Mesenchymal stem cell (in vitro differentiated cells and primary cell): Measurements from ENCODE around the gene DTNB.
A peak's percentile ranks its signal among the peaks of the same experiment; 100 is the strongest.

Experiments used
- DNase-seq: peaks from one replicate; pipeline ENCODE4 v3.0.0-alpha.2; 2013
- H2AFZ ChIP-seq: one replicate; pipeline ENCODE4 v1.6.1; 2013; ENCODE audit warnings: low read depth, mild to moderate bottlenecking, control low read depth, inconsistent platforms, low read length, moderate library complexity
- H2AK5ac ChIP-seq: 2 replicates; pipeline ENCODE4 v1.6.1; 2013; ENCODE audit warnings: low read length, moderate library complexity, mild to moderate bottlenecking, inconsistent platforms; ENCODE audit not compliant: severe bottlenecking
- H2BK120ac ChIP-seq: one replicate; pipeline ENCODE4 v1.6.1; 2013; ENCODE audit warnings: low read depth, mild to moderate bottlenecking, inconsistent platforms, low read length, moderate library complexity
- H2BK12ac ChIP-seq, 2 experiments: one replicate each; pipeline ENCODE4 v1.6.1; 2013; ENCODE audit warnings: inconsistent platforms in 2 of 2, low read length in 2 of 2, mild to moderate bottlenecking in 2 of 2, moderate library complexity in 2 of 2, control low read depth in 1 of 2
- H2BK15ac ChIP-seq: one replicate; pipeline ENCODE4 v1.6.1; 2013; ENCODE audit warnings: mild to moderate bottlenecking, low read depth, inconsistent platforms; ENCODE audit not compliant: poor library complexity, severe bottlenecking
- H2BK5ac ChIP-seq: 2 replicates; pipeline ENCODE4 v1.6.1; 2013; ENCODE audit warnings: low read depth, mild to moderate bottlenecking, low read length, control low read depth, inconsistent platforms; ENCODE audit not compliant: poor library complexity, severe bottlenecking
- H3K14ac ChIP-seq, 2 experiments: one replicate each; pipeline ENCODE4 v1.6.1; 2013; ENCODE audit warnings: inconsistent platforms in 2 of 2, low read length in 2 of 2, control low read depth in 1 of 2, mild to moderate bottlenecking in 1 of 2, moderate library complexity in 1 of 2
- H3K18ac ChIP-seq, 2 experiments: one replicate each; pipeline ENCODE4 v1.6.1; 2013; ENCODE audit warnings: inconsistent platforms in 2 of 2, low read length in 2 of 2, control low read depth in 1 of 2, low read depth in 1 of 2, mild to moderate bottlenecking in 1 of 2
- H3K23ac ChIP-seq, 2 experiments: one replicate each; pipeline ENCODE4 v1.6.1; 2013; ENCODE audit warnings: inconsistent platforms in 2 of 2, low read length in 2 of 2, mild to moderate bottlenecking in 2 of 2, moderate library complexity in 2 of 2, control low read depth in 1 of 2
- H3K27ac ChIP-seq: 2 replicates; pipeline ENCODE4 v1.5.1; 2013; ENCODE audit warnings: mild to moderate bottlenecking, moderate library complexity, low read length, control low read depth, inconsistent platforms; ENCODE audit not compliant: poor library complexity, severe bottlenecking
- H3K27me3 ChIP-seq, 2 experiments: 2 replicates each; pipeline versions ENCODE4 v1.6.1 to v1.7.0; 2013; ENCODE audit warnings: low read length in 2 of 2, mild to moderate bottlenecking in 2 of 2, moderate library complexity in 2 of 2, control low read depth in 1 of 2, inconsistent platforms in 1 of 2; ENCODE audit not compliant: control insufficient read depth in 1 of 2, insufficient read depth in 1 of 2
- H3K36me3 ChIP-seq, 2 experiments: 2 replicates each; pipeline versions ENCODE4 v1.6.1 to v1.7.0; 2013; ENCODE audit warnings: low read length in 2 of 2, control low read depth in 1 of 2, inconsistent platforms in 1 of 2, low read depth in 1 of 2, mild to moderate bottlenecking in 1 of 2; ENCODE audit not compliant: insufficient read depth in 2 of 2, control insufficient read depth in 1 of 2
- H3K4ac ChIP-seq, 2 experiments: one replicate each; pipeline ENCODE4 v1.6.1; 2013; ENCODE audit warnings: inconsistent platforms in 2 of 2, low read length in 2 of 2, mild to moderate bottlenecking in 2 of 2, moderate library complexity in 2 of 2, control low read depth in 1 of 2, low read depth in 1 of 2
- H3K4me1 ChIP-seq: 2 replicates; pipeline ENCODE4 v1.6.1; 2013; ENCODE audit warnings: low read depth, low read length, control low read depth; ENCODE audit not compliant: control insufficient read depth, insufficient read depth
- H3K4me2 ChIP-seq: 2 replicates; pipeline ENCODE4 v1.6.1; 2013; ENCODE audit warnings: low read length, mild to moderate bottlenecking, inconsistent platforms; ENCODE audit not compliant: poor library complexity, severe bottlenecking
- H3K4me3 ChIP-seq, 2 experiments: 2 replicates each; pipeline versions ENCODE4 v1.5.1 to v1.7.0; 2013; ENCODE audit warnings: low read length in 2 of 2, mild to moderate bottlenecking in 2 of 2, control low read depth in 1 of 2, low read depth in 1 of 2; ENCODE audit not compliant: insufficient read depth in 1 of 2
- H3K79me1 ChIP-seq: replicated peaks from 2 replicates; pipeline ENCODE4 v1.6.1; 2013; ENCODE audit warnings: mild to moderate bottlenecking, control low read depth, low read length, inconsistent platforms; ENCODE audit not compliant: poor library complexity, severe bottlenecking
- H3K9ac ChIP-seq: 2 replicates; pipeline ENCODE4 v1.7.0; 2013; ENCODE audit warnings: mild to moderate bottlenecking, low read length, moderate library complexity
- H3K9me3 ChIP-seq: 2 replicates; pipeline ENCODE4 v1.7.0; 2013; ENCODE audit warnings: mild to moderate bottlenecking, low read length; ENCODE audit not compliant: control insufficient read depth
- H4K8ac ChIP-seq: one replicate; pipeline ENCODE4 v1.6.1; 2013; ENCODE audit warnings: inconsistent platforms, mild to moderate bottlenecking, low read length, moderate library complexity
- H4K91ac ChIP-seq: one replicate; pipeline ENCODE4 v1.6.1; 2013; ENCODE audit warnings: mild to moderate bottlenecking, low read length, inconsistent platforms
- WGBS: methylation state at CpG from one replicate; pipeline ENCODE4 v1.1.7; 2013; ENCODE audit warnings: mixed read lengths; 5-methylcytosine and 5-hydroxymethylcytosine counted together

DTNB gene

GRCh38 chr2:25497229-25497917, 176.0 kb downstream of the DTNB start:
- no peak overlapping the region for H2BK12ac ChIP-seq
- H4K8ac ChIP-seq, result no peak overlapping the region
- no peak overlapping the region for H2BK120ac ChIP-seq
- no peaks in the 10 kb centered on the region for H3K36me3 ChIP-seq
- H3K27me3 ChIP-seq, result no peaks in the 10 kb centered on the region
- no peak overlapping the region for H3K23ac ChIP-seq
- no peak overlapping the region for H3K14ac ChIP-seq
- H3K79me1 ChIP-seq, result no peaks in the 10 kb centered on the region
- H2BK5ac ChIP-seq, result no peak overlapping the region
- no peak overlapping the region for H2BK15ac ChIP-seq
- H3K9ac ChIP-seq, result no peak overlapping the region
- no peak overlapping the region for H3K4me2 ChIP-seq
- H2AFZ ChIP-seq, result no peak overlapping the region
- no peak overlapping the region for H3K18ac ChIP-seq
- WGBS, result 98% methylated on average over 5 of the region's 5 CpGs
- no peak overlapping the region for H3K27ac ChIP-seq
- no peaks in the 10 kb centered on the region for H3K9me3 ChIP-seq
- H3K4ac ChIP-seq, result no peak overlapping the region
- H4K91ac ChIP-seq, result no peak overlapping the region
- H2AK5ac ChIP-seq, result no peak overlapping the region
- H3K4me1 ChIP-seq, result peaks cover 8% of the 10 kb centered on the region
- no peak overlapping the region for H3K4me3 ChIP-seq
- DNase-seq, result no peak

- H3K4me3 ChIP-seq, result no peak overlapping the region
- H4K91ac ChIP-seq, result no peak overlapping the region
- H3K79me1 ChIP-seq, result no peaks in the 10 kb centered on the region
- H2BK12ac ChIP-seq, result no peak overlapping the region
- WGBS, result no CpG with 5 or more reads among the region's 2 CpGs
- H4K8ac ChIP-seq, result no peak overlapping the region
- no peak overlapping the region for H3K23ac ChIP-seq
- H3K18ac ChIP-seq, result peak overlapping the region in 1 of 2 experiments; percentile 34
- no peak overlapping the region for H2AFZ ChIP-seq
- no peak overlapping the region for H3K9ac ChIP-seq
- no peak overlapping the region for H2AK5ac ChIP-seq
- H3K4ac ChIP-seq, result no peak overlapping the region
- H3K27me3 ChIP-seq, result no peaks in the 10 kb centered on the region
- H2BK15ac ChIP-seq, result no peak overlapping the region
- peaks cover 9% of the 10 kb centered on the region for H3K4me1 ChIP-seq
- no peak for DNase-seq
- H3K4me2 ChIP-seq, result no peak overlapping the region
- H3K27ac ChIP-seq, result peak overlapping the region; percentile 91
- no peaks in the 10 kb centered on the region for H3K9me3 ChIP-seq
- H3K36me3 ChIP-seq, result no peaks in the 10 kb centered on the region
- H2BK120ac ChIP-seq, result no peak overlapping the region
- H3K14ac ChIP-seq, result no peak overlapping the region
- no peak overlapping the region for H2BK5ac ChIP-seq
Measured at GRCh38 chr2:25494616-25495015, 178.8 kb downstream of the DTNB start.

GRCh38 chr2:25493207-25493606, 180.2 kb downstream of the DTNB start:
- no CpG with 5 or more reads among the region's 1 CpG for WGBS
- H3K4me2 ChIP-seq, result no peak overlapping the region
- no peak overlapping the region for H3K23ac ChIP-seq
- no peaks in the 10 kb centered on the region for H3K27me3 ChIP-seq
- H2BK12ac ChIP-seq, result no peak overlapping the region
- H2BK120ac ChIP-seq, result no peak overlapping the region
- no peak overlapping the region for H3K4me3 ChIP-seq
- H2BK15ac ChIP-seq, result no peak overlapping the region
- no peak overlapping the region for H3K9ac ChIP-seq
- no peak overlapping the region for H3K4ac ChIP-seq
- no peak overlapping the region for H3K14ac ChIP-seq
- H3K4me1 ChIP-seq, result peaks cover 9% of the 10 kb centered on the region
- no peak overlapping the region for H2AK5ac ChIP-seq
- H3K18ac ChIP-seq, result no peak overlapping the region
- H2BK5ac ChIP-seq, result no peak overlapping the region
- H2AFZ ChIP-seq, result no peak overlapping the region
- no peak overlapping the region for H3K27ac ChIP-seq
- no peaks in the 10 kb centered on the region for H3K79me1 ChIP-seq
- no peak overlapping the region for H4K91ac ChIP-seq
- no peaks in the 10 kb centered on the region for H3K36me3 ChIP-seq
- DNase-seq, result no peak
- no peak overlapping the region for H4K8ac ChIP-seq
- no peaks in the 10 kb centered on the region for H3K9me3 ChIP-seq

- H2BK5ac ChIP-seq, result no peak overlapping the region
- no peak overlapping the region for H4K8ac ChIP-seq
- H2BK12ac ChIP-seq, result no peak overlapping the region
- H2BK15ac ChIP-seq, result no peak overlapping the region
- no peak overlapping the region for H4K91ac ChIP-seq
- no peaks in the 10 kb centered on the region for H3K36me3 ChIP-seq
- H2AK5ac ChIP-seq, result no peak overlapping the region
- no peak overlapping the region for H3K4ac ChIP-seq
- H3K9me3 ChIP-seq, result no peaks in the 10 kb centered on the region
- H3K18ac ChIP-seq, result no peak overlapping the region
- no peak overlapping the region for H3K9ac ChIP-seq
- peak; percentile 44 for DNase-seq
- no peak overlapping the region for H3K23ac ChIP-seq
- no peaks in the 10 kb centered on the region for H3K27me3 ChIP-seq
- 83% methylated on average over 1 of the region's 3 CpGs for WGBS
- H3K4me2 ChIP-seq, result no peak overlapping the region
- H3K14ac ChIP-seq, result no peak overlapping the region
- no peaks in the 10 kb centered on the region for H3K79me1 ChIP-seq
- H3K4me3 ChIP-seq, result no peak overlapping the region
- no peak overlapping the region for H3K27ac ChIP-seq
- H3K4me1 ChIP-seq, result peaks cover 9% of the 10 kb centered on the region
- H2AFZ ChIP-seq, result no peak overlapping the region
- H2BK120ac ChIP-seq, result no peak overlapping the region
Measured at GRCh38 chr2:25492726-25493125, 180.7 kb downstream of the DTNB start.
